NOMO-1 treated with dmso at 0.1 percent for 144 hours (cell line): Measurements from ENCODE around the gene EML1.
"Not testable (repeated sequence)": the region's sequence is repeated elsewhere in the genome, so short reads cannot be mapped to it uniquely, and the experiment has no call there.

Source experiments
- DNase-seq: peaks from one replicate; lab custom pipeline; 2025; ENCODE audit not compliant: unreplicated experiment; lab: John Stamatoyannopoulos, UW

Gene EML1

DNA sequence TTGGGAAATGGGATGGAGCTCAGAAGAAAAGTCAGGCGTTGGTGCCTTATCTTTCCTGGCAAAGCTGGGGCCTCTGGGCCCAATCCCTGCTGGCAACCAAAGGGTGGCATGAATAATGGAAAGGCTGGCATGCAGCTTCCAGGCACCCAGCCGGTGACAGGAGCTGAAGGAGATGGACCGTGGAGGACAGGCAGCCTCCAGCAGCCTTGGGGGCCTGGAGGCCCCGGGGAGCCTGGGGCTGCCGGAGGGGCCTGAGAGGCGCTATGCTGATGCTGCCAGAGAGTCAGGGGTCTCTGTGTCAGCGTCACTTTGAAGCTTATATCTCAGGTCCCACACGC is 38.2 kb upstream of the EML1 start:
- DNase-seq, result no peak

DNA sequence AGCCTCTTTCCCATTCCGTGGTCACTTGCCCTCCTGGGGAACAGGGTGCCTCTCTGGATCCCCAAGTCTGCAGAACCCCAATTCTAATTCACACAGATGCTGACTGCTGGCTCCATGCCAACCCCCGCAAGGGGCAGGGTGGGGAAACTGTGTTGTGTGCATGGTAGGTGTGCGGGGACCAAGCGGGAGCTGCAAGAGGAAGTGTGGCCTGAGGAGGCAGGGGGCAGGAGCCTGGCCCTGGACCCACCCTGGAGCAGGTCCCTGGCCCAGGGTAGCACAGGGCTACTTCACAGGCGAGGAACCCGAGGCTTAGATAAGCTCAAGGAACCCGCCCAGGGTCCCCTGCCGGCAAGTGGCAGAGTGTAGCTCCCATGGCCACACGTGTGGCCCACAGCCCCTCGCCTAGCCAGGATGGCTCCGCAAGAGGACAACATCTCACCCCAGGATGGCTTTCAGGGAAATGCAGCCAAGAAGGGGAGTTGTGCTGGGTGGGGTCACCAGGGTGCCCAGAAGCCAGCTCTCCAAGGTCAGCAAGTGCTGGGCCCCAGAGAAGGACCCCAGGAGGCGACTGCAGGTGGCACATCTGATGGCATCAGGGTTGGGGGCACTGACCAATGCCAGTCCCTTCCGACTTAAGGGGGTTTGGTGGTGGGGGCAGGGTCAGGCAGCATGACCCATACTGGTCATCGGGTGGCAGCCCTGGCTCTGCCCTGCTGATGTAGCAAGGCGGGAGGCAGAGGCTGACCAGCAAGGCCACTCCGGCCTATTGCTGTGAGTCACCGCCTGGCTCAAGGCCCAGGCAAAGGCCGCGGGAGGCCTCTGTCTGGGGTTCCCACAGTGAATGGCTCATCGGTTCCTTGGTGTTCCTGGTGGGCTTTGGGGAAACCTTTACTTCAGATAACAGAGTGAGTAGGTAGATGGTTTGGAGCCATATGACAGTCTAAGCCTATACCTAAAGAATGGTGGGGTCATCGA is 37.3 kb upstream of the EML1 start:
- no peak for DNase-seq

DNA sequence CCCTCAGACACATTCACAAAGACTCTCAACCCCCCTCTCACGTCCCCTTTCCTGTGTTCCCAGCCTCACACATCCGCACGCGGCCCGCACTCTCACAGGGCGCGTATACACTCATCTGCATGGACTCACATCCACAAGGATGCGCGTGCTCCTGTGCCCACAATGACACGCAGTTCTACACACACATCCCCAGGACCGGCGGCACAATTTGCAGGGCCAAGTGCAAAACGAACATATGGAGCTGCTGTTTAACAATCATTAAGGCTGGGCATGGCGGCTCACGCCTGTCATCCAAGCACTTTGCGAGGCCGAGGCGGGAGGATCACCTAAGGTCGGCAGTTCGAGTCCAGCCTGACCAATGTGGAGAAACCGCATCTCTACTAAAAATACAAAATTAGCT is 36.4 kb upstream of the EML1 start:
- DNase-seq, result no peak

DNA sequence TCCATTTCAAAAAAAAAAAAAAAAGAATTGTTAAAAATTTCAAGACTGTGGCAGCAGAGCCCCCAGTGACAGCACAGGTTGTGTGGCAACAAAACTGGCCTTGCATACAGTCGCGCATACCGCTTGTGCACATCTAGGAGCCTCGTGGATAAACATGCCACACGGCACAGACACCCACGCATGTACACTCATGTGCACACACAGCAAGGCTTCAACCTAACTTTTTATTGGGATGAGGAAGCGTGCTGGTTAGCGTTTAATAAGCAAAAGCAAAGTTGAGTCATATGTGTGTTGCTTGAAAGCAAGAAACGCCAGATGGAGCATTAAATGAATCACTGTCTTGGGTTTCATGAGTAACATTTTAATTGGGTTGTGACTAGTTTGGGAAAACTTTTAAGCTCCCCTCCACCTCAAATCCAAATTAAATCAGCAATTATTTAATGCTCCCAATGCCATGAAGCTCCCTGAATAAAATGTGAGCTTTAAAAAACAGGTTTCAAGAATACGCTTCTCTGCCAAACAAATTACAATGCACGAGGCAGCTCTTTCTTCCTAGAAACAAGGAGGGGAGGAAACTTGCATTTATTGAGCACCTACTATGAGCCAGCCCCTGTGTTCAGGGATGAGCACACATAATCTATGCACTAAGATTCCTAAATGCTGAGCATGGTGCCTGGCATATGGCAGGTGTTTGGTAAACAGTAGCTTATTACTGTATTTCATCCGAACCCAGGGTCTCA is 35.7 kb upstream of the EML1 start:
- DNase-seq, result no peak

DNA sequence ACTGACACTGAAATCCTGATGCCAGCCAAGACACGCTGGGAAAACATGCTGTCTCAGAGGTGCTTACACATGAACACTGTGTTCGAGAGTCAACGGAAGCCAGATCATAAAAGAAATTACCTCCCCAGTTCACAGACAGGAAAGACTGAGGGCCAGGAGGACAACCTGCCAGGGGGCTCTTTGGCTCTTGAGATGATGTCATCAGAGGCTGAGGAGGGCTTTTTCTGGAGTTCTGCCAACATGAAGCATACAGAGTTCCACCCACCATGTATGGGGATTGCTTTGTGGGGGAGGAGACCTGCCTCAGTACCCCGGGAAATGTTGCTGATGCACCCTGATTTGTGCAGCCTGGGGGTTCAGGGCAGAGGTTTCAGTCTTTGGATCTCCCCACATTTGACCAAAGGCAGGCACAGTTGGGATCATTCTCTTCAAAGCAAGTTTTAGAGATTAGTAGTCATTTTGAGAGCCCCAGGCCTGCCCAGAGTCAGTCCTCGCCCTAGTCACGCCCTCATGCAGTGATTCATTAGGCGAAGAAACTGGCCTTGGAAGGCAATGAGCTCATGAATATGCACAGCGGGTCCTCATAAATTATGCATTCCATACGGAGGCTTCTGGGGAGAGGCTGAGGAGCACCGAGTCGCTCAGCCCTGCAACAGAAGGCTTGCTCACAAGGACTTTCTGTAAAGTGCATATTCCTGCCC is 34.9 kb upstream of the EML1 start:
- DNase-seq, result no peak

DNA sequence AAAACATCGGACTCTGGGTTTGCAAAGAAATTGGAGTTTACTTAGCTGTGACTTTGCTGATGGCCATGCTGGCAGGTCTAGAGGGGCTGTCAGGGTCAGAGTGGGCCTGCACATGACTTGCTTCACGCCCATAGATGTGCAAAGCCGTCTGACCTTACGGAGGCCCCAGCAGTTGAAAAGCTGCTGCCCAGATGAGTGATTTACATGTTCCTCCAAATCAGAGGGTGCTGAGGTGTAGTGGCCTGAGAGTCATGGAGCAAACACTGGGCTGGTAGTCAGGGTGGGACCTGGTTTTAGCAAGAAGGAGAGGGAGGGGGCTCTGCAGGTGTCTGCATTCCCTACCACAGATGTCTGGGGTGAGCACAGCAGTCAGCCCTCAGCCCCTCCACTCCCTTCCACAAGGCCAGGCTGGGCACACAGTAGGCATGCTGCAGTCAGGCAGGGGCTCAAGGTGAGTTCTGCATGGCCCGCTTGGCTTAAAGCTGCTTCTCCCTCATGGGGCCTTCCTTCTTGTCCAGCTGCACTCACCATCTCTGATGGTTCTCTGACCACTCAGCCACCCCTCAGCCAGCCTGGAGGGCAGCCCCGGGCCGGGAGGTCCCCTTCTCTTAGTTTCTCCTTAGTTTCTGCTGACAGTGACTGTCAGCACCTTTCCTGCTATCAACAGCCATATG is 34.2 kb upstream of the EML1 start:
- no peak for DNase-seq

DNA sequence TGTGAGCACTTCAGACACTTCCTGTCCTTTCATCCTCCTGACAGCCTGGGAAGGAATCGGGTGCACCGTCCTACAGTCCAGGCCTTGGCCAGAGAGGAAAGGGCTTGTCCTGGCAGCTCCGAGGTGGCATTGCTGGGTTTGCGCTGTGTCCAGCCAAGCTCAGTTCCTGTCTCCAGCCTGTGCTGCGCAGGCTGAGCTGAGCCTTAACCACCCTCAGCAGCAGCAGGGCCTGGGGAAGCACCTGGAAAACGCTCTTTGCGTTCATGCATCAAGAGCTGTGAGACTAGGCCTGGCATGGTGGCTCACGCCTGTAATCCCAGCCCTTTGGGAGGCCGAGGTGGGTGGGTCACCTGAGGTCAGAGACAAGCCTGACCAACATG is 33.7 kb upstream of the EML1 start:
- no peak for DNase-seq

DNA sequence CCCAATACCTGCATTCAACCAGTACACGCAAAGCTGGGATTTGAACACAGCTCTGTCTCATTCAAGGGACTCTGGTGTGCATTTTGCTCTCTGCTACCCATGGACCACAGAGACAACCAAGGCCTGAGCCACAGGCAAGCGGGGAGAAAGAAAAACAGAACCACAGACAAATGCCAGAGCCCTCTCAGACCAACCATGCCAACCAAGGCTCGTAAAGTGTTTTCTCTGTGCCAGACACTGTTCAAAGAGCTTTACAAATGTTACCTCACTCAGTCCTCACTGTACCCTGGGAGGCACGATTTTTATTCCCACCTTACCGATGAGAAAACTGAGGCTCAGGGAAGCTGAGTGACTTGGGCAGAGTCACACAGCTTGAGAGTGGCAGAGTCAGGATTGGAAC is 32.4 kb upstream of the EML1 start:
- no peak for DNase-seq

DNA sequence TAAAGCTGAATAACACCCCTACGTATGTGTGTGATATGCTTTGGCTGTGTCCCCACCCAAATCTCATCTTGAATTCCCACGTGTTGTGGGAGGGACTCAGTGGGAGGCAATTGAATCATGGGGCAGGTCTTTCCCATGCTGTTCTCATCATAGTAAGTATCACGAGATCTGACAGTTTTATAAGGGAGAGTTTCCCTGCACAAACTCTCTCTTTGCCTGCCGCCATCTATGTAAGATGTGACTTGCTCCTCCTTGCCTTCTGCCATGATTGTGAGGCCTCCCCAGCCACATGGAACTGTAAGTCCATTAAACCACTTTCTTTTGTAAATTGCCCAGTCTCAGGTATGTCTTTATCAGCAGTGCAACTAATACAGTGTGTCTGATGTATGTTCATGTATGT is 30.3 kb upstream of the EML1 start:
- not testable (repeated sequence) for DNase-seq

DNA sequence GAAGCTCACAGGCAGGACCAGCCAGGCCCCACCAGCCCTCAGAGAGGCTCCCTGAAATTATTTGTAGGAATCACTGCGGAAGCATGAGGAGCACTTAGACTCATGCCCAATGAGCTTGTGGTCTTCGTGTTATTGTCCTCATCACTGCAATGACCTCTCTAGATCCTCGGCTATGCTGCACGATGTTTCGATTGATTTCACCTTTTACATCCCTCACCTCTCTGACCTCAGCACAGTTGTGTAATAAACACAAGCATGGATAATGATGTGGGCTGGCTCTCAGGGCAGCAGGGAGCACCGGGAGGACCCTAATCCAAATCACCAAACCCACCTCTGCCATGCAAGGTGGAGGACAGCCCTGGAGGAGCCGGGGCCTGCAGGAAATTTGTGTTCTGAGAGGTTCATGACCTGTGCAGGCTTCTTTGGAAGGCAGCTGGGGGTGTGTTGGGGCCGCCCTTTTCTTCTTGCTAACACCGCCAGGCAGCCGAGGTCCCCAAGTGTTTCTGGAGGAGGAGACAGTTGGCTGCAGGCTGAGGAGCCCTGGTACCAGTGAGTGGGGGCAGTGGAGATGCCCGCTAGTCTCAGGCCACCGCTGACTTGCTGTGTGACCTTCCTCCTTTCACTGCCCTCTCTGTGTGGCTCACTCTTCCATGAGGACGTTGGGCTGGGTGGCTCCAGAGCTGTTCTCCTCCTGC is 29.5 kb upstream of the EML1 start:
- DNase-seq, result no peak

DNA sequence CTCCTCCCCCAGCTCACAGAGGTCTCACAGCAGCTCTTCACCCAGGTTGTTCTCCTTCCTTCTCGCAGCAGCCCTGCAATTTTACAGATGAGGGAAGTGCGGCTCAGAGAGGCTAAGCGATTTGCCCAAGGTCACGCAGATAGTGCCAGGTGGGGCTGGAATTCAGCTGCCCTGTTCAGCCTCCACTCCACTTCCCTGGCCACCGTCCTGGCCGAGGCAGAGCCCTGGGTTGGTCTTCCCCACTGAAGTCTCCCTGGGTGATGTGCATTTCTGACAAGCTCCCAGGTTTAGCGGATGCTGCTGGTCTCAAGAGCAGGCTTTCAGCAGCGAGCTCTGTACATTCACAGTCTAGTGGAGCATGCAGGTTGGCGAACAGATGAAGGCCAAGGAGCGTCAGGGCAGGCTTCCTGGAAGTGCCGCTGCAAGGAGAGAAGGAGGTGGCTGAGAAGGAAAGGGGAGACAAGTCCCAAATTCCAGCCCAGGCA is 28.9 kb upstream of the EML1 start:
- no peak for DNase-seq

DNA sequence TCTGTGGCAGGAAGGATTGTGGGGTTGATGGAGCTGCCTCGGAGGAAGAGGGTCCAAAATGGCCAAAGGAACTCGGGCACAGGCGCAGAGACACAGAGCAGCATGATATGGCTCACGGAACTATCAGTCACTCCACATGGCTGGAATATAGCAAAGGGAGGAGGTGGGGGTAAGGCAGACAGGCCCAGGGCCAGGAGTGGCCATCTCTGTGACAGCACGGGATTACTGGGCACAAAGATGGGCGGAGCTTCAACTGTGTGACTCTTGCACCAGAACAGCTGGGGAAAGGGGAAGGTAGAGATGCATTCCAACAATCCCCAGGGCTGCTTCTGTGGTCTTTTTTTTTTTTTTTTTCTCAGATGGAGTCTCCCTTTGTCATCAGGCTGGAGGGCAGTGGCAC is 24.8 kb upstream of the EML1 start:
- no peak for DNase-seq

DNA sequence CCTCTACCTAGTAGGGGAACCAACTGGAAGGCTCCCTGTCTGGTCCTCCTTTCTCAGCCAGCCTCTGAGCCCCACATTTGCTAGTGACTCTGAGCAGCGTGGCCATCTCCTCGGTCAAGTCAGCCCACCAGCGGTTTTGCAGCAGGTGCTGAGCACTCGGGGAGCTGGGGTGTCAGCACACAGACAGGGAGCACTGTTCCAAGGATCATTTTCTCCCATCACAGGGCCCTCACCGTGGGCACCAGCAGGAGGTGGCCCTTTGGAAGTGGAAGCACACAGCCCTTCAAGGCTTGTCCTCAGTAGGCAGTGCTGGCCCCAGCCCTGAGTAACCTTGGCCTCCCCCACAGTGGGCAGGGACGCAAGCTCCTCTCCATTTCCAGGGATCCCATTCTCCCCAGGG is 24.1 kb upstream of the EML1 start:
- no peak for DNase-seq

DNA sequence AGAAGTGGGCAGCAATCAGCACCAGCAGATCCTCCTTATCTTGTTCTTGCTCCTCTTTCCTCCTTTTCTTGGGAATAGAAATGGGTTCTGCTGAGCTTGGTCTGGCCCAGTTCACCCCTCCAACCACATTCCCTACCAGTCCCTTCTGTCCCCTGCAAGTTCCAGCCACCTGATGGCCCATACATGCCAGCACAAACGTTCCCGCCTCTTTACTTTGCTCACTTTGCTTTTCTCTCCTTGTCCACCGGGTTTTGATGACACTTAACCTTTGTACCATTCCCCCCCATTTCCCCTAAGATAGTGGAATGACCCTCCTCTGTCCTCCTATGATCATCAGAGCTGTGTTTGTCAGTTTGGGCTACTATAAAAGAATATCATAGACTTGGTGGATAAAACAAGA is 23.4 kb upstream of the EML1 start:
- DNase-seq, result no peak

DNA sequence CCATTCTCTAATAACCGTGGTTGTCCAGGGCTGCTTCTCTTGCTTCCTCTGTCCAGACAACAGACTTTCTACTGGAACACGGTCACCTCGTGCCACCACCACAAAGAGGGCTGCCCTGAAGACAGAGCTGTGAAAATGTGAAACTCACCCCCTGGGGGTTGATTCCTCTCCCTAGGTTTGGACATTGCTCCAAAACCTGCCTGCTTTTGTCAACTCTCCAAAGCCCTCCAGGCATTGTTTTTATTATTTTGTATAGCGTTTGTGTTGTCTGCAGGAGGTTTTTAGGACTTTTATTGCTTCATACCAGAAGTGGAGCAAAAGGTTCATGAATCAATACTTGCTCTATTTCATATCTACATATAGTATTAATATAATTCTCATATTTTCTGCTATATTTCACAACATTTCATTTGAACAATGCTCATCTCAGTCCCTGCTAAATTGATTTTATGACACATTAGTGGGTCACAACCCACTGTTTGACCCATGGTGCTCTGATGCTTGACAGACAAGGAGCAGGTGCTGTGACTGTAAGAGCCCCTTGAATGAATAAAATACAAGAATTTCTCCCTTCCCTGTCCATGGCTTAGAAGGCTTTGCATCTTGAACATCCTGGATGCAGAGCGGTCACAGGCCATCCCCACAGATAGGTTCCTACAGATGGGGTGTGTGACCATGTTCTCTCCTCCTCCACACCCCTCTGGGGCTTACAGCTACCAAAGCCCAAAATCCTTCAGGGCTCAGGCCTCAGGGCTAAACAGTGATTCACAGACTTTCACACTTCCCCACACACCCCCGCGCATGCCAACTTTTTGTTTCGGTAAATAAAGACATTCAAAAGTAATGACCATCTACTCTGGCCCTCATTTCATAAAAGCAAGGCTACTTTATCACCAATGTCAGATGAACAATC is 20.6 kb upstream of the EML1 start:
- DNase-seq, result no peak

DNA sequence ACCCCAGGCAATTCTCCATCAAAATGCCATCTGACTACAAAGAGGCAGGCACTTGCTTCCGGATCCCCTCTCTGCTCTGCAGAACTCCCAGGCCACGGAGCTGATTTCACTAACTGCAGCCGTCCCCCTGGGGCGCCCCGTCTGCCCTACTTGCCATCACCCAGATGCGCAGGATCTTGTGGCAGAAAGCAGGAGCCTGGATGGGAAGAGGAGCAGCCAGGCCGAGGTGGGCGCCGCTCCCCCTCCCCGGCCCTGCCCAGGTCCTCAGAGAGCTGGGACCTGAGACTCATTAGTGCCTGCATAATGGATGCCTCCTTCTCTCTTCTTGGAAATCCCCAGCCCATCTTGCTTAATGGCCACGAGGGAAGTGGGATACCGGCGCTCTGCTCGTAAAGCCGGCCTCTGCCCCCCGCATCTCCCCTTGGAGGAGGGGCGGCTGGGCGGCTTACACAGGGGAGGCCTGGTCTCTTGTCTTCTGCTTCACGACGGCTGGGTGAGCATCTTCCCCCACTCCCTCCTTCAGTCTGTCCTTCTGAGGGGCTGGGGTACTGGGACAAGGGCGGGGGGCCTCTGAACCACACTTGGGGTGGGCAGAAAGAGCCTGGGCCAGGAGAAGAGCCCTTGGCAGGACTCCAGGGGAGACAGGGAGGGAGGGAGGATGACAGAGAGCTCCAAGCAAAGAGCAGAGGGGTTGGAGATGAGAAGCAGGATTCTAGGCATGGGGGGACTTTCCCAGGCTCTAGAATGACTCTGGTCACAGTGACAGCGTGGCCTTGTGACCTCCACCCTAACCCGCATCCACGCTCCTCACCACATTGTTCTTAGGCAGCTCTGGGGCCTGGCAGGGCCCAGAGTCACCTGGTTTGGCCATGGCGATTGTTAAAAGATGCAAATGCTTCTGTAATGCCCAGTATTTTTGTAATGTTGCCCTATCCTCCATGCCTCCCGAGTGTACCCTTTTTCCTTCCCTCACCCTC is 19.4 kb upstream of the EML1 start:
- DNase-seq, result no peak

DNA sequence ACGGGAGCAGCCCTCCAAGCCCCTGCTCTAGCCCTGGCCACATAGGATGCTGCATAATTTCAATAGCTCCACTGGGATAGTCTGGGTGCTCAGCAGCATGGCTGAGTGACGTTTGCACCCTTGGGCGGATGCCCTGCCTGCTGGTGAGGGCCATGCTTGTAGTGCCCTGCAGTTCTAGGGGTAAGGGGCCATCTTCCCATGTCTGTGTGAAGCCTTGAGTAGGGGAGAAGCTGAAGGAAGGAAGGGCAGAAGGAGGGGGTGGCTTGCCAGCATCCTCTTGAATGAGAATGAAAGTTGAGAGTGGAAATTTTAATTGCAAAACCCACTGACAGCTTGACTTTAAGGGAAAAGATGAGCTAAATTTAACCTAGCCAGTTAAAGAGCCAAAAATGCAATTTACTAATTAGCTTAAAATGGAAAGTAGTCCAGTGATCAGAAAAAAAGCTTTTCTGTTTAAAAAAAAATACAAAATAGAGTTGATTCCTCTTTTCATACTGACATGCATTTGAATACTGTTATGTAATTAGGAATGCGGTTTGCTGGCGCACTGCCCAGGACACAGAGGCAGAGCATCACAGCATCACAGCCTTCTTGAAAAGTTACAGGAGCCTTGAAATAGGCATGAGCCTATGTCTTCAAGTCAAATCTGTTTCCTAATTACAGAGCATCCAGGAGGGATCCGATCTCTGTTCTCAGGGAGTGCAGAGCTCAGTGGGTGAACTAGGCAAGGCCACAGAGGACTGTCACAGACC is 18.5 kb upstream of the EML1 start:
- DNase-seq, result no peak

DNA sequence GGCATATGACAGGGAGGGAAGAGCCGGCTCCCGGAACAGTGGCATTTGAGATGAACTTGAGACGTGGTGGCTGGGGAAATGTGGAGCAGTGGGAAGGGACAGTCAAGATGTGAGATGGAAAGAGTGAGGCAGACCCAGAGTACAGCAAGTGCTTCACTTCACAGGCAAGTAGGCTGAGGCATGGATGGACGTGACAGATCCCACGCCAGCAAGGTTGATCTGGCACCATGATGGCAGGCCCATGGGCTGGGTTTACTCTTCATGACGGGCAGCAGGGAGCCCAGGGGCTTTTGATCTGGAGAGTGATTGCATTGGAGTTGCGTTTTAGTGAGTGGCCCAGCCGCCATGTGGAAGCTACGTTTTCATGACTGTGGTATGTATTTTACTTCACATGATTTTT is 17.9 kb upstream of the EML1 start:
- no peak for DNase-seq
